ENCODE measurements around the gene ING3. TPM values are rescaled to one million over a fixed set of nuclear protein-coding genes. Genes with fewer than 3 reads are reported as not detected.

Gene ING3
- total RNA-seq, 1 donor from 2014 or later, result 20.2 TPM

DNA sequence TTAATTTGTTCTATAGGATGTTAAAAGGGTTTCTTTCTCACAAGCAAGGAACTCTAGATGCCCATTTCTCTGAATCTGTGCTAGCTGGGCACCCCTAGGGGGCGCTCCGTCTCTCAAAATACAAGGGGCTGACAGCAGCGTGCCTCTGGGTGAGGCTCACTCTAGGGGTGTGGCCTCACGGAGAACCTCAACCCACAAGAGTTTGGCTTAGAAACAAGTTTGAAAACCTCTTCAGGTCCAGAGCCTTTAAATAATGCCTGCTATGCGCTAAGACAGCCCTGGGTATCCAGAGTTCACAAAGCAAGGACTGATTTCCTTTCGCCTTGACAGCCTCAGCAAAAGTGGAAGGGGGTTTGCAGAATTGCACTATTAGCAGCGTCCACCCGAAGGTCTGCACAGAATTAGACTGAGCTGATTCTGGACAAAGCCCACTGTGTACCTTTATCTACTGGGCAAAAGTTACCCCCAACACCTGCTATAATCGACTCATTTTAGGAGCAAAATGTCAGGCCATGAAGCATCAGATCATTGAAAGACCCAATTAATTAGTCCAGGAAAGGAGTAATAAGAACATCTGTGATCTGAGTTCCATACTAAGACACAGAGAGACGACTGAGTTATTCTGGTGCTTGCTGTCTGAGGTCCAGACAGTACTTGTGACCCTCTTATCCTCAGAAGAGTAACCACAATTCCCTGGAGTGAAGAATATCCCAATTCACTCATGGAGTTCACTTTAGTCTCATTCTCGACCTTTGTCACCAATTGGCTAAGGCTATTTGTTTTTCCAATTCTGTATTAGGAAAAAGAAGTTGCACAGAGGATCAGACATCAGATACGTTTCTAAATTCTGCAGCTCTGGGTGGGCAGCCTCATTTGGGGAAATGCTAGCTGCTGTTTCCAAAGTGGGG lies 37.4 kb downstream of the ING3 start:
- no peaks in the 10 kb centered on the region for H3K36me3 Mint-ChIP-seq (ENCODE audit: unreplicated experiment)
- H3K4me3 Mint-ChIP-seq (ENCODE audit: unreplicated experiment), result peak overlapping the region; percentile 84
- no peaks in the 10 kb centered on the region for H3K9me3 Mint-ChIP-seq (ENCODE audit: unreplicated experiment)
- DNase-seq (ENCODE audit: extremely low spot score, unreplicated experiment), result peak; percentile 93
- peaks cover 52% of the 10 kb centered on the region for H3K4me1 Mint-ChIP-seq (ENCODE audit: unreplicated experiment)
- H3K27me3 Mint-ChIP-seq (ENCODE audit: unreplicated experiment), result no peaks in the 10 kb centered on the region
- peak overlapping the region; percentile 77 for H3K27ac Mint-ChIP-seq (ENCODE audit: unreplicated experiment)
- TF ChIP-seq, protein P1, sequence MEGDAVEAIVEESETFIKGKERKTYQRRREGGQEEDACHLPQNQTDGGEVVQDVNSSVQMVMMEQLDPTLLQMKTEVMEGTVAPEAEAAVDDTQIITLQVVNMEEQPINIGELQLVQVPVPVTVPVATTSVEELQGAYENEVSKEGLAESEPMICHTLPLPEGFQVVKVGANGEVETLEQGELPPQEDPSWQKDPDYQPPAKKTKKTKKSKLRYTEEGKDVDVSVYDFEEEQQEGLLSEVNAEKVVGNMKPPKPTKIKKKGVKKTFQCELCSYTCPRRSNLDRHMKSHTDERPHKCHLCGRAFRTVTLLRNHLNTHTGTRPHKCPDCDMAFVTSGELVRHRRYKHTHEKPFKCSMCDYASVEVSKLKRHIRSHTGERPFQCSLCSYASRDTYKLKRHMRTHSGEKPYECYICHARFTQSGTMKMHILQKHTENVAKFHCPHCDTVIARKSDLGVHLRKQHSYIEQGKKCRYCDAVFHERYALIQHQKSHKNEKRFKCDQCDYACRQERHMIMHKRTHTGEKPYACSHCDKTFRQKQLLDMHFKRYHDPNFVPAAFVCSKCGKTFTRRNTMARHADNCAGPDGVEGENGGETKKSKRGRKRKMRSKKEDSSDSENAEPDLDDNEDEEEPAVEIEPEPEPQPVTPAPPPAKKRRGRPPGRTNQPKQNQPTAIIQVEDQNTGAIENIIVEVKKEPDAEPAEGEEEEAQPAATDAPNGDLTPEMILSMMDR (IDR thresholded peaks at IDR 0.05), result peak; percentile 99

DNA sequence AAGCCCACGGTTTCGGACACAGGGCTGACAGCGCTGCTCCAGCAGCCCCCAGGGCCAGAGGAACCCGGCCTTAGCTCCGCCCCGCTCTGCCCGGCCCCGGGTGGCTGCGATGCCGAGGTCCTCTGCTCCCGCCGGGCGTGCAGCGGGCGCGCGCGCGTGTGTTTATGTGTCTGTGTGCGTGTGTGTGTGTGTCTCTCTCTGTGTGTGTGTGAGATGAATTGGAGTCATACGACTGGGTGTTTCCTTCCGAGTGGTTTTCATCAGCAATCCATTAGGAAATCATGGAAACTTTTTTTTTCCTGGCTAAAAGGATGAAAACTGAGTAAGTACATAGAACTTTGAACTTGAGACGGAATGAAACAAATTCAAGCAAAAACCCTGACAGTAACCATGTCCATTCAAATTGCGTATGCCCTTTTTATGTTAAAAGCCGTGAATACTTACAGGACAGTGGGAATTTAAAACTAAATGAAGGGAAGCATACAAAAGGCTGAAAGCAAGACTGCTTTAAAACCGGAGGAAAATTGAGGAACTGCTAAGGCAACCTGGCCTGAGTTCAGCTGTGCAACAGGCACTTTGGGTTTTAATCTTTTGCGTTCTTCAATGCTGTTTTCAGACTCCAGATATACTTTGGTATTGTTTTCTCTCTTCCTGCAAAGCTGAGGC lies 38.1 kb downstream of the ING3 start, which contains the start of gene CPED1:
TSS of gene CPED1 (plus strand) at position 121 of the 666 bp plus-strand sequence. CDS start 911 bp downstream, outside the sequence.
- Mint-ChIP-seq H3K27me3 (ENCODE audit: unreplicated experiment) (no peaks in the 10 kb centered on the region), H3K36me3 (ENCODE audit: unreplicated experiment) (no peaks in the 10 kb centered on the region), H3K9me3 (ENCODE audit: unreplicated experiment) (no peaks in the 10 kb centered on the region), H3K4me3 (ENCODE audit: unreplicated experiment) (peak within 1 kb of the TSS; percentile 84), H3K4me1 (ENCODE audit: unreplicated experiment) (peaks cover 56% of the 10 kb centered on the region), H3K27ac (ENCODE audit: unreplicated experiment) (peak within 1 kb of the TSS; percentile 77)
- TF ChIP-seq, protein P1 (IDR thresholded peaks at IDR 0.05), result no peak
- DNase-seq (ENCODE audit: extremely low spot score, unreplicated experiment), result peak; percentile 86

DNA sequence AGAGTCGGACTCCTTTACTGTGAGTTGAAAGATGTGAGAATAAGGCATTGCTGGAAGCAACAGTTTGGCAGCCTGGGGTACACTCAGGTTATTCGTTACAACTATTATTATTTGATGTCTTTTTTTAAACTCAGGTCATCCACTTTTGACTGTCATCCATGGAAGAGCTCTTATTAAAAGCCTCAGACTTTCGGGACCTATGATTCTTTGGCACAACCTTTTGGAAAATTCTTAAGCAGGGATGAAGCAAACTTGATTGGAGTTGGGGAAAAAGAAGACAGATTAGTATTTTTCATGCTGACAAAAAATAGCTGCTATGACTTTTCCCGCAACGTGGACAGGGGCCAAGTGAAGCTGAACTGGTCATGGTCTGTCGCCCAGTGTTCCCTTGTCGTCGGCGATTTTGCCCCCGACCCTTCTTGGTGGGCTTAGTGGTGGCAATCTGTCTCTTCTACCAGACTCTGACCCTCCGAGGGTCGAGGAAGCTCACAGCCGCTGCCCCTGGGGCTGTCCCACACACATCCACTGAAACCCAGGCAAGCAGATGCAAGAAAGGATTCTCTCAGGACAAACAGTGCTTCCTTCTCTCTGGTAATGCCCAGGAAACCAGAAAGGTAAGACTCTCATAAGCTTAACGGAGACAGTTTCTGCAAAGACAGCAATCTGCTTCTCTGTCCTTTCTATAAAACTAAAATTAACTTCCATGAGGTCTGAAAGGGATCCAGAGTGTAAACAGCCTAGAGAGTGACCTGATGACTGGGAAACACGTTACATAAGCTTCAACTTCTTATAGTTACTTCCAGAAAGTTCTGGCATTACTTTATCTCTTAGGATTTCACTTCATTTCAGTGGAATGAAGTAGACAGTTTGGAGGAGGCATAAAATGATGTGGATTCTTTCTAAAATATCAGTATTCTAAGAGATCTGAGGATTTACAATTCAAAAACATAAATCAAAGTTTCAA lies 39.0 kb downstream of the ING3 start:
- Mint-ChIP-seq H3K27ac (ENCODE audit: unreplicated experiment) (peak overlapping the region; percentile 77), H3K4me3 (ENCODE audit: unreplicated experiment) (peak overlapping the region; percentile 84)

DNA sequence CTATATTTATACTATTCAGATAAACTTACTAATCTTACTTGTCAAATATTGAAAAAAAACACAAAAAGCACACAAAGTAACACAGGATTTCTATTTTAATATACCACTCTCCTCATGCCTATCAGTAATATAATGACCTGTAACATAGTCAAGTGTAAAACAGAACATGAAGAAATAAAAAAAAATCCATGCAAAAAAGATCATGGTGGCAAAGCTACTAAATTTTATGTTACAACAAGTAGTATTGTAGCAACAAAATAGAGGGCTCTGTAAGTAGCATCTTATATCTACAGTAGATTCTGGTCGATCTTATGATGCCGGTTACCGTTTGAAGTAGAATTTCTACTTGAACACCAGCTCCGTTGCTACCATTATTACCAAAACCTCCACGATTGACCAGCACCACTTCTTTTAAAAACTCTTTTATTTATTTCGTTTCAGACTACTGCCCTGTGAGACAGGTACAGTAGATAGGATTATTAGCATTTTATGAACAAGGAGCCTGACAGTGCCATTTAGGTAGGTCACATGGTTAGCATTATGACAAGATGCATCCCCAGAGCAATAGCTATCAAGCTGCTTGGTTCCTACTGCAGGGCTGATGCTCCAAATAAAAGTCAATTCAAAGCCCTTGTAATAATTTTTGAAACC lies 40.0 kb downstream of the ING3 start:
- Mint-ChIP-seq H3K27me3 (ENCODE audit: unreplicated experiment) (no peaks in the 10 kb centered on the region), H3K27ac (ENCODE audit: unreplicated experiment) (peak overlapping the region; percentile 57), H3K36me3 (ENCODE audit: unreplicated experiment) (no peaks in the 10 kb centered on the region), H3K4me3 (ENCODE audit: unreplicated experiment) (peak overlapping the region; percentile 84), H3K4me1 (ENCODE audit: unreplicated experiment) (peaks cover 56% of the 10 kb centered on the region), H3K9me3 (ENCODE audit: unreplicated experiment) (no peaks in the 10 kb centered on the region)
- no peak for DNase-seq (ENCODE audit: extremely low spot score, unreplicated experiment)
- TF ChIP-seq, protein P1 (IDR thresholded peaks at IDR 0.05), result no peak

More for the DNA sequence above, 39.0 kb downstream of the ING3 start:
- Mint-ChIP-seq H3K27me3 (ENCODE audit: unreplicated experiment) (no peaks in the 10 kb centered on the region), H3K36me3 (ENCODE audit: unreplicated experiment) (no peaks in the 10 kb centered on the region), H3K9me3 (ENCODE audit: unreplicated experiment) (no peaks in the 10 kb centered on the region), H3K4me1 (ENCODE audit: unreplicated experiment) (peaks cover 56% of the 10 kb centered on the region)
- DNase-seq (ENCODE audit: extremely low spot score, unreplicated experiment), result no peak
- TF ChIP-seq, protein P1 (IDR thresholded peaks at IDR 0.05), result no peak
